HG03442 (cell line): Measurements from ENCODE around the gene MRE11.
"Not testable (repeated sequence)": the region's sequence is repeated elsewhere in the genome, so short reads cannot be mapped to it uniquely, and the experiment has no call there.

Experiments used
- ATAC-seq: cut with Tn5 transposase; IDR thresholded peaks from one replicate; pipeline ENCODE4 v1.9.1; 2021; ENCODE audit warnings: mild to moderate bottlenecking, moderate library complexity; ENCODE audit not compliant: unreplicated experiment

Gene MRE11

GRCh38 chr11:94507485-94507884, 13.8 kb upstream of the MRE11 start:
- ATAC-seq: no peak

DNA sequence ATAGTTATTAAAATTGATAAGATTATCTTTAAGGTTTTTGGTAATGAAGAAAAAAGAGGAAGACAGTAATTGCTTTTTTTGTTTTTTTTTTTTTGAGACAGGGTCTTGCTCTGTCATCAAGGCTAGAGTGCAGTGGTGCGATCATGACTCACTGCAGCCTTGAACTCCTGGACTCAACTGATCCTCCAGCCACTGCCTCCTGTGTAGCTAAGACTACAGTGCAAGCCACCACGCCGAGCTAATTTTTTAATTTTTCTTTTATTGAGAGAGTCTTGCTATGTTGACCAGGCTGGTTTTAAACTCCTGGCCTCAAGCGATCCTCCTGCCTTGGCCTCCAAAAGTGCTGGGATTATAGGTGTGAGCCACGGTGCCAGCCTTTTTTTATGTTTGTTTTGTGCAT, 12.9 kb upstream of the MRE11 start:
- not testable (repeated sequence) for ATAC-seq

DNA sequence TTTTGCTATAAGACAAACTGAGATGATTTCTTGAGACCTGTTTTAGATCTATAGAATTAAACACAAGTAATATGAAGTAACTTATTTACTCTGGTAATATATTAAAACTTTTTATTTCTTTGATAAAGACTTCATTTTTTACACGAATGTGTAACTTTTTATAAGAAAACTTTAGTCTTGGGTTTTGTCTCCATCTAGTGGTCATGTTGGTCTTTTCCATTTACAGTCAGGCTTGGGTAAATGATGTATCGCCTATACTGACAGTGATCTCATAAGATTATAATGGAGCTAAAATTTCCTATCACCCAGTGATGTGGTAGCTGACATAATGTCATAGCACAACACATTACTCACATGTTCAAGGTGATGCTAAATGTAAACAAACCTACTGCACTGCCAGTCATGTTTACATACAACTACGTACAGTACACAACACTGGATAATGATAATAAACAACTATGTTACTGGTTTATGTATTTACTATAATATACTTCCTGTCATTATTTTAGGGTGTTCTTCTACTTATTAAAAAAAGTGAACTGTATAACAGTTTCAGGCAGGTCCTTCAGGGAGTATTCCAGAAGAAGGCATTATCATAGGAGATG, 11.1 kb upstream of the MRE11 start:
- ATAC-seq: peak; percentile 59

GRCh38 chr11:94501522-94501921, 7.9 kb upstream of the MRE11 start:
- ATAC-seq: no peak

- ATAC-seq: no peak
These were observed 6.5 kb upstream of the MRE11 start for GRCh38 chr11:94500181-94500580.

- peak; percentile 54 for ATAC-seq
These were observed 559 bp upstream of the MRE11 start for GRCh38 chr11:94494126-94494680.

DNA sequence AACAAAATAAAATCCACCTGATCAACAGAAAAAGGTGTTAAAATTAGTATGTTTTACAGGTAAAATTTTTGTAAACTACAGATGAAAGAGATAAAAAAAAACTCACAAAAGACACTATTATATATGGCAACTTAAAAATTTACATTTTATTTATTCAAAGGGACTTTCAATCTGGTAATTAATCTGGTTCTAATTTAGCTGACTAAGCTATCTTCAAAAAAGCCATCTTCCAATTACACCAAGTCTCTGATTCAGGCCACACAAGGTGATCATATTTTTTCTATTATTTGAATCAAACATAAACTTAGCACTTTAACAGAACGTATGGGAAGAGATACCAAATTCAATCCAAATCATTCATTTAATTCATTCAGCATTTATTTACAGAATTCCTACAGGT, 7.6 kb downstream of the MRE11 start:
- no peak for ATAC-seq

- no peak for ATAC-seq
These were observed 12.3 kb downstream of the MRE11 start for GRCh38 chr11:94481342-94481741.

GRCh38 chr11:94477624-94478023, 16.0 kb downstream of the MRE11 start:
- no peak for ATAC-seq

DNA sequence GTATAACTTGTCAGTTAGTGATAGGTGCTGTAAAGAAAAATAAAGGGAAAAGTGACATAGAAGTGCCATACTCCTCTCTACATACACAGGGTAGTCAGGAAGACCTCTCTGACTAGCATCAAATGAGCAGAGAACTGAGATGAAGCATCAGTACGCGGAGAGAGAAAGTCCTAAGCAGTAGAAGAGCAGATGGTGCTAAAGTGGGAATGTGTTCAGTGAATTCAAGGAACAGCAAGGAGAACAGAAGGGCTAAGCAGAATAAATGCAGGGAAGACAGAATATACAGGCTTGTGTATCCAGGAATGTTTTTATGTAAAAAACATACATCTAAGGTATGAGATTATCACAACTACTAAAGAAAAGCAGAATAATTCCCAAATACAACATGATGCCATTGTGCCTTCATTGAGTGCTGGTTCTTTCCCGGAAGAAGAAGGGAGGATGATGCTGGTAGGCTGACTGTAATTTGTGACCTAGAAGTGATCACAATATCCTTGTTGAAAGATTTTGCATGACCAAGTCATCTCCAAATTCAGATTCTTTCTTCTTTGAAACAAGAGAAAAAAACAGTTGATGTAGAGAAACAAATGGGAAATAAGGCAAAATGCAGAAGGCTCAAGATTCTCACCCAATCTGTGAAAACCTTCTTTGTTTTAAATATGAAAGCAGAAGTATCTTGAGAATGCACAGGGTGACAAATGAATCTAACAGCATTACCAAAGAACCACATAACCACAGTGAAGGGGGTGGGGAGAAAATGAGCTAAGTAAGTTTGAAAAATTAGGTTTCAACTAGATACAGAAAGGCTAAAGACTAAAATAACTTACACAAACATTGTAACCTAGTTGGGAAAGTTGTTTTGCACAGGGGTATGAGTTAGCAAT, 20.5 kb downstream of the MRE11 start:
- ATAC-seq: peak; percentile 80

GRCh38 chr11:94469416-94469815, 24.2 kb downstream of the MRE11 start:
- peak; percentile 88 for ATAC-seq

DNA sequence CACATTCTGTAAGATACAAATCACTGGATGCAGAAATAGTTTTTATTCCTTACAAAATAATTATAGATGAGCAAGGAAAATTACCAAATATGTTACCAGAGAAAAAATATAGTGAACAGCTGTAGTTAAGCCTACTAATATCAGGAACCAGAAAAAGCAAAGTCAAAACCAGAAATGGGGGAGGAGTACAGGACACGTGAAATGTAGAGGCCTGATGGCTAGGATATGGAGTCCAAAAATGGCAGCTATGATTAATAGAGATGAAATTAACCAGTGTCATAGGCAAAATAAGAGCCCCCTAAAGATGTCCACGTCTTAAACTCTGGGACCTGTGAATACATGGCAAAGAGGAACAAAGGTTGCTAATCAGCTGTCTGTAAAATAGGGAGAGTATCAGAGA, 34.1 kb downstream of the MRE11 start:
- ATAC-seq: peak; percentile 64

DNA sequence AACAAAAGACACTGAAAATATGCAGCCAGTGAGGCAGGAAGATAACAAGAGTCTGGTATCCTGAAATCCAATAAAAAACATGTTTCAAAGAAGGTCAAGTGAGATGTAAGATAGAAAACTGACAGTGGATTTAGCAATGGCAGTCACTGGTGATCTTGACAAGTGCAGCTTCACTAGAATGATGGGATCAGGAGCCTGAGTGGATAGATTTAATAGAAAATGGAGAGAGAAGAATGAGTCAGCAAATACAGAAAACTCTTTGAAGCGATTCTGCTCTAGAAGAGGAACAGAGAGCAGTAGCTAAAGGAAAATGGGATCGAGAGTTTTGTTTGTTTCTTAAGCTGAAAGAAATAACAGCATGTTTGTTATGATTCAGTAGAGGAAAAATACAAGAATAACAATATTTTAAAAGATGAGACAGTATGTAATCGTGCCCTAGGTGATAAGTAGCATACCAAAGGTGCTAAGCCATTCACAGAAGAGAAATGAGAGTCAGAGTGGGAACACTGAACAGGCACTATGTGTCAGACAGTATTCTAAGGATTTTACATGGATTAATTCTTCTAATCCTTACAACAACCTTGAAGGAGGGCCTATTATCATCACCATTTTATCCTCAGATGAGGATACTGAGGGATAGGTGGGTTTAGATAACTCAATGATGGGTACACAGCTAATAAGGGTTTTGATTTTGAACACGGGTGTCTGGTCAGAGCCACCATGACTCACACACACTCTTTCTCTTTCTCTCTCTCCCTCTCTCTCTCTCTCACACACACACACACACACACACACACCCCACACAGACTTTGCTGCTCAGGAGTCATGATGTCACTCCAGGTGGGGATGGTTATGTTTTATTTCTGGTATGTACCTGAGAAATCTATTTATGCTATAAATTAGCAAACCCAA, 36.3 kb downstream of the MRE11 start:
- ATAC-seq: peak; percentile 43

- ATAC-seq: no peak
These were observed 37.8 kb downstream of the MRE11 start for GRCh38 chr11:94455861-94456260.

DNA sequence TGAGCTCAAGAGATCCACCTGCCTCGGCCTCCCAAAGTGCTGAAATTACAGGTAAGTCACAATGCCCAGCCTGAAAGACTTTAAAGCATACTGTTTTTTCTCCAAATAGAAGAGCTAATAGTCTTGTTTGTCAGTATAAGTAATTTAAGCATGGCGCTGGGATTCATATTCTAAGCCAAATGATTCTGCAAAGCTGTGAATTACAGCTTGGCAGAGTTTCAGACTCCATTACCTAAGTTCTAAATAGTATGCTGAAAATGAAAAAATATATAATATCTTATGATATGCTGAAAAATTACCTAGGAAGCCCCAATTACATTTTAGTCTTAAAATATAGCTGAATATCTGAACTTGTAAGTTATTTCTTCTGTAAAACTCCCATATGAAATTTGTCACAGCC, 39.3 kb downstream of the MRE11 start:
- no peak for ATAC-seq

DNA sequence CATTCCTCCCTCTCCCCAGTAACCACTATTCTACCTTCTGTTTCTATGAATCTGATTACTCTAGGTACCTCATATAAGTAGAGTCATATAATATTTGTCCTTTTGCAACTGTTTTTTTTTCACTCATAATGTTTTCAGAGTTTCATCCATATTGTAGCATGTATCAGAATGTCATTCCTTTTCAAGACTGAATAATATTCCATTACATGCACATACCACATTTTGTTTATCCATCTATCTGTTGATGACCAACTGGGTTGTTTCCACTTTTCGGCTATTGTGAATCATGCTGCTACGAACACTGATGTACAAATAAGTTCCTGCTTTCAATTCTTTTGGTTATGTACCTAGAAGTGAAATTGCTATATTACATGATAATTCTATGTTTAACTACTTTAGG, 40.7 kb downstream of the MRE11 start:
- no peak for ATAC-seq

DNA sequence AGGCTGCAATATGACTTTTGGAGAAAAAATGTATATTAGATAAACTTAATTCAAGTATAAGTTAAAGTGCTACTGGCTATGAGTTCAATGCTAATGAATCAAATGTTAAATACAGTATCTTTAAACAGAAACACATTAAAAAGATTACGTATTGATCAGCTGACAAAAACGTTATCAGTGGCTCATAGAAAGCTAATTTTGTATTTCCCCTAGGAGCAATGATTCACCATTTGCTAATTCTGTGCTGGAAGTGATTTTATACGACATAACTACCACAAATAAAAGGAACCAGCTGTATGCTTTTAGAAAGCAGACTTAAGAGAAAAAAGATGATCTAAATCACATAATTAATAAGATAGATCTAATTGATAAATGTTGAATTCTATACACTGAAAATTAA, 43.6 kb downstream of the MRE11 start:
- ATAC-seq: no peak

GRCh38 chr11:94449437-94449836, 44.2 kb downstream of the MRE11 start:
- ATAC-seq: no peak

- no peak for ATAC-seq
These were observed 44.6 kb downstream of the MRE11 start for GRCh38 chr11:94449029-94449428.

DNA sequence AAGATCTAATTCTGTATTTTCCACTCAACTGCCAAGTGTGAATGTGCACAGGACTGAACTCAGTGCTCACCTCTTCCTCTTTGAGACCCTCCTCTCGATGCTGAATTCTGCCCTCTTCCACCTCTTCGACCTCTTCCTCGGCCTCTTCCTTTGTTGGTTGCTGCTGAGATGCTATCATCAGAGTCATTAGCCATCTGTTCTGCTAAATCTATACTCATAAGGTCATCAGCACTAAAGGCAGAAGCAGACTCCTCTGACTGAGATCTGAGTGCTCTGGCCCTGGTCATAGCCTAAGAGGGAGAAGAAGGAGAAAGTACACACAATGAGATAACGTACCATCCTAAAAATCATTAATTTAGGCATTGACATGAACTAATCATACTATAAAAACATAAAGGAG, 46.5 kb downstream of the MRE11 start:
- no peak for ATAC-seq

GRCh38 chr11:94445641-94446040, 48.0 kb downstream of the MRE11 start:
- no peak for ATAC-seq
